Prostate gland (tissue), 2 donors: ENCODE data around the gene RFTN2. TPM values are rescaled to one million over a fixed set of nuclear protein-coding genes. Genes with fewer than 3 reads are reported as not detected.

ENCODE experiments used
- DNase-seq: peaks from one replicate; pipeline ENCODE4 v3.0.0-alpha.2; 2019; ENCODE audit warnings: low spot score
- H3K27ac ChIP-seq, 2 donors: fragments of 200-600 bp; sonication (generic); 2 replicates each; pipeline ENCODE4 v1.5.1; 2017 to 2019
- H3K27me3 ChIP-seq: fragments of 200-600 bp; sonication (generic); replicated peaks from 2 replicates; pipeline ENCODE4 v1.5.1; 2019; ENCODE audit not compliant: insufficient read depth
- H3K36me3 ChIP-seq, 2 donors: fragments of 200-600 bp; sonication (generic); 1 replicate in 1 of 2; 2 replicates in 1 of 2; pipeline versions ENCODE4 v1.5.1 to v1.8.1; 2017 to 2019
- H3K4me1 ChIP-seq: fragments of 200-600 bp; sonication (generic); replicated peaks from 2 replicates; pipeline ENCODE4 v1.5.1; 2019
- H3K4me3 ChIP-seq, 2 donors: fragments of 200-600 bp; sonication (generic); 2 replicates each; pipeline ENCODE4 v1.5.1; 2017 to 2019
- H3K9me3 ChIP-seq: fragments of 200-600 bp; sonication (generic); 2 replicates; pipeline ENCODE4 v1.5.1; 2017
- POLR2A ChIP-seq: fragments of 450-650 bp; IDR thresholded peaks from one replicate; pipeline ENCODE4 v1.6.1; 2016; ENCODE audit warnings: antibody characterized with exemption, mild to moderate bottlenecking
- POLR2AphosphoS5 ChIP-seq: sonication (generic); formaldehyde crosslinking; IDR thresholded peaks from one replicate; pipeline ENCODE4 v1.6.1; 2017; ENCODE audit warnings: antibody characterized with exemption
- WGBS: methylation state at CpG from one replicate; pipeline ENCODE4 v1.1.5; 2018; 5-methylcytosine and 5-hydroxymethylcytosine counted together
- intact Hi-C: fragments of 100-400 bp; cut with DNase I; formaldehyde crosslinking; loops from one replicate; pipeline ENCODE4 v1.14.2; 2022
- total RNA-seq, 2 donors: library from RNA; depleted of rRNA; stranded (reverse); fragments of >200 nt; gene quantifications; one replicate each; pipeline ENCODE4 v1.1.0, GENCODE V29; 2016
- TF ChIP-seq, protein P1 (sequence below), 4 experiments: fragments of 200-600 bp in 2 of 4; fragments of 450-650 bp in 2 of 4; sonication (generic) in 2 of 4; IDR thresholded peaks; 1 replicate in 3 of 4; 2 replicates in 1 of 4; pipeline ENCODE4 v1.5.1; 2016 to 2019; ENCODE audit warnings: antibody characterized with exemption in 4 of 4, mild to moderate bottlenecking in 2 of 4, moderate library complexity in 2 of 4

The RFTN2 gene
- total RNA-seq, 2 donors from 2014 or later = 2.3 to 17.5 TPM

GRCh38 chr2:197677483-197677882 lies 2.1 kb upstream of the RFTN2 start:
- no peaks in the 10 kb centered on the region for H3K4me1 ChIP-seq
- no peak overlapping the region for H3K27ac ChIP-seq
- intact Hi-C loops = no loop called here
- H3K4me3 ChIP-seq = no peak overlapping the region
- H3K36me3 ChIP-seq = no peaks in the 10 kb centered on the region
- 75% methylated on average over 2 of the region's 2 CpGs for WGBS
- TF ChIP-seq POLR2A (no peak), POLR2AphosphoS5 (no peak)
- TF ChIP-seq, protein P1, sequence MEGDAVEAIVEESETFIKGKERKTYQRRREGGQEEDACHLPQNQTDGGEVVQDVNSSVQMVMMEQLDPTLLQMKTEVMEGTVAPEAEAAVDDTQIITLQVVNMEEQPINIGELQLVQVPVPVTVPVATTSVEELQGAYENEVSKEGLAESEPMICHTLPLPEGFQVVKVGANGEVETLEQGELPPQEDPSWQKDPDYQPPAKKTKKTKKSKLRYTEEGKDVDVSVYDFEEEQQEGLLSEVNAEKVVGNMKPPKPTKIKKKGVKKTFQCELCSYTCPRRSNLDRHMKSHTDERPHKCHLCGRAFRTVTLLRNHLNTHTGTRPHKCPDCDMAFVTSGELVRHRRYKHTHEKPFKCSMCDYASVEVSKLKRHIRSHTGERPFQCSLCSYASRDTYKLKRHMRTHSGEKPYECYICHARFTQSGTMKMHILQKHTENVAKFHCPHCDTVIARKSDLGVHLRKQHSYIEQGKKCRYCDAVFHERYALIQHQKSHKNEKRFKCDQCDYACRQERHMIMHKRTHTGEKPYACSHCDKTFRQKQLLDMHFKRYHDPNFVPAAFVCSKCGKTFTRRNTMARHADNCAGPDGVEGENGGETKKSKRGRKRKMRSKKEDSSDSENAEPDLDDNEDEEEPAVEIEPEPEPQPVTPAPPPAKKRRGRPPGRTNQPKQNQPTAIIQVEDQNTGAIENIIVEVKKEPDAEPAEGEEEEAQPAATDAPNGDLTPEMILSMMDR (IDR thresholded peaks at IDR 0.05) = no peak
- DNase-seq = no peak
- H3K9me3 ChIP-seq = no peaks in the 10 kb centered on the region
- H3K27me3 ChIP-seq = no peaks in the 10 kb centered on the region

- Histone ChIP-seq H3K36me3 (no peaks in the 10 kb centered on the region), H3K4me1 (no peaks in the 10 kb centered on the region), H3K9me3 (no peaks in the 10 kb centered on the region), H3K4me3 (no peak overlapping the region), H3K27ac (no peak overlapping the region), H3K27me3 (no peaks in the 10 kb centered on the region)
- DNase-seq = no peak
- intact Hi-C loops = no loop called here
- TF ChIP-seq, protein P1 (IDR thresholded peaks at IDR 0.05) = no peak
- TF ChIP-seq POLR2AphosphoS5 = no peak
- no peak for TF ChIP-seq POLR2A
- WGBS = 92% methylated on average over 3 of the region's 3 CpGs
Observed at GRCh38 chr2:197677056-197677455, 1.7 kb upstream of the RFTN2 start.

DNA sequence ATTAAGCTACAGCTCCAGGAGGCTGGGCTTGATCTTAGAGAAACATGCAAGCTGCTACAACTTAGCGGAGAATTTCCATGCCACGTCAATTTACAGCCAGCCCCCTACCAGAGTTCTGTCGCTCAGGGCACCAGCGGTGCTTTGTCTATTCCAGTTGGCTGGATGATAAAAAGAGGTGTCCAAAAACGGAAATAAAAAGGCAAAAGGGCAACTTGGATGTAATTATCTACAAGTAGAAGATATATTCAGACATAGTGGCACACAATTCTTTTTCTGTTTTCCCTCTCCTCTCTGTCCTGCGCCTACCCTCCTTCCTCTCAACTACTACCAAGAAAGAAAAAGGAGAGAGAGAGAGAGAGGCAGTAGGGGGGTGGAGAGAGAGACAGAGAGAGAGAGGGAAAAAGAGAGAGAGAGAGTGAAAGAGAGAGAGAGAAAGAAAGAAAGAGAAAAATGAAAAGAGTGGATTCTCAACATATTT lies 363 bp upstream of the RFTN2 start:
- Histone ChIP-seq H3K4me3 (peak overlapping the region in 1 of 2 donors; percentile 16), H3K9me3 (no peaks in the 10 kb centered on the region), H3K4me1 (no peaks in the 10 kb centered on the region), H3K36me3 (no peaks in the 10 kb centered on the region), H3K27me3 (no peaks in the 10 kb centered on the region), H3K27ac (no peak overlapping the region)
- intact Hi-C loops = no loop called here
- TF ChIP-seq POLR2A = no peak
- TF ChIP-seq, protein P1 (IDR thresholded peaks at IDR 0.05) = no peak
- no peak for TF ChIP-seq POLR2AphosphoS5
- 24% methylated on average over 6 of the region's 6 CpGs for WGBS
- DNase-seq = no peak

GRCh38 chr2:197674591-197674990 lies 796 bp downstream of the RFTN2 start:
- H3K9me3 ChIP-seq = no peaks in the 10 kb centered on the region
- intact Hi-C loops = no loop called here
- H3K27ac ChIP-seq = peak overlapping the region in 1 of 2 donors; percentile 0
- TF ChIP-seq POLR2A (no peak), POLR2AphosphoS5 (no peak)
- TF ChIP-seq, protein P1 (IDR thresholded peaks at IDR 0.05) = no peak
- peak overlapping the region in 1 of 2 donors; percentile 11 for H3K4me3 ChIP-seq
- no peak for DNase-seq
- no peaks in the 10 kb centered on the region for H3K27me3 ChIP-seq
- WGBS = 22% methylated on average over 3 of the region's 3 CpGs
- H3K4me1 ChIP-seq = no peaks in the 10 kb centered on the region
- no peaks in the 10 kb centered on the region for H3K36me3 ChIP-seq

DNA sequence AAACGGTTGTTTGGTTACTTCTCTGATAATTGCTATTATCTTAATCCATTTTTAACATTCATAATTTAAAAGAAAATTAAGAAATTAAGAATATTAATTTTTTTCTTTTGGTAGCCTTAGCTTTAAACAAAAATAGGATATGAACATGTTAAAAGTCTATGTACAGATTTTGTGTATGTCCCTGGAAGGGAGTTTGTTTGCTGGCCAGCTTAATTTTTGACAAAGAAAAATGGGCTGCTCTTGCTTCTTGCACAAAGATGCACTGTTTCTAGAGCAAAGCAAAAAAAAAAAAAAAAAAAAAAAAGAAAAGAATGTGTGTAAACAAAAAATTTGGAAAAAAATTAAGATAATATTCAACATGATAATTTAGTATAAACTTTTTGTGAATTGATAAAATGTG lies 1.3 kb downstream of the RFTN2 start:
- H3K27ac ChIP-seq = no peak overlapping the region
- TF ChIP-seq POLR2AphosphoS5 = no peak
- TF ChIP-seq, protein P1 (IDR thresholded peaks at IDR 0.05) = no peak
- TF ChIP-seq POLR2A = no peak
- H3K4me3 ChIP-seq = no peak overlapping the region
- H3K9me3 ChIP-seq = no peaks in the 10 kb centered on the region
- intact Hi-C loops = no loop called here
- 48% methylated on average over 1 of the region's 1 CpG for WGBS
- no peaks in the 10 kb centered on the region for H3K27me3 ChIP-seq
- H3K4me1 ChIP-seq = no peaks in the 10 kb centered on the region
- DNase-seq = no peak
- no peaks in the 10 kb centered on the region for H3K36me3 ChIP-seq
